GM21423 (cell line): Measurements from ENCODE around the gene ST6GALNAC6.
A peak's percentile ranks its signal among the peaks of the same experiment; 100 is the strongest.
"Not testable (repeated sequence)": the region's sequence is repeated elsewhere in the genome, so short reads cannot be mapped to it uniquely, and the experiment has no call there.

Source experiments
- ATAC-seq: cut with Tn5 transposase; IDR thresholded peaks from one replicate; pipeline ENCODE4 v1.9.1; 2021; ENCODE audit warnings: mild to moderate bottlenecking, moderate library complexity; ENCODE audit not compliant: unreplicated experiment

ST6GALNAC6 gene

GRCh38 chr9:127876026-127876763 lies 23.2 kb downstream of the ST6GALNAC6 start:
- no peak for ATAC-seq

GRCh38 chr9:127875306-127875966 lies 24.0 kb downstream of the ST6GALNAC6 start:
- no peak for ATAC-seq

GRCh38 chr9:127874301-127875221 lies 24.8 kb downstream of the ST6GALNAC6 start:
- no peak for ATAC-seq

- ATAC-seq: no peak
These were observed 25.5 kb downstream of the ST6GALNAC6 start for GRCh38 chr9:127873886-127874285.

GRCh38 chr9:127873223-127873691 lies 26.1 kb downstream of the ST6GALNAC6 start:
- ATAC-seq: no peak

GRCh38 chr9:127872369-127873222 lies 26.8 kb downstream of the ST6GALNAC6 start:
- ATAC-seq: no peak

- ATAC-seq: no peak
These were observed 27.9 kb downstream of the ST6GALNAC6 start for GRCh38 chr9:127871531-127871930.

GRCh38 chr9:127870887-127871286 lies 28.5 kb downstream of the ST6GALNAC6 start:
- ATAC-seq: no peak

- ATAC-seq: not testable (repeated sequence)
These were observed 29.3 kb downstream of the ST6GALNAC6 start for GRCh38 chr9:127870153-127870491.

GRCh38 chr9:127869310-127870152 lies 29.9 kb downstream of the ST6GALNAC6 start:
- peak; percentile 40 for ATAC-seq

GRCh38 chr9:127868278-127868902 lies 31.0 kb downstream of the ST6GALNAC6 start:
- ATAC-seq: no peak

GRCh38 chr9:127867356-127868277 lies 31.8 kb downstream of the ST6GALNAC6 start:
- no peak for ATAC-seq

- no peak for ATAC-seq
These were observed 32.9 kb downstream of the ST6GALNAC6 start for GRCh38 chr9:127866535-127866934.

GRCh38 chr9:127865645-127866464 lies 33.5 kb downstream of the ST6GALNAC6 start:
- no peak for ATAC-seq

- no peak for ATAC-seq
These were observed 36.2 kb downstream of the ST6GALNAC6 start for GRCh38 chr9:127863191-127863621.

GRCh38 chr9:127862075-127863011 lies 37.1 kb downstream of the ST6GALNAC6 start:
- no peak for ATAC-seq
